ENCODE data around the gene BEST1.

Gene BEST1

DNA sequence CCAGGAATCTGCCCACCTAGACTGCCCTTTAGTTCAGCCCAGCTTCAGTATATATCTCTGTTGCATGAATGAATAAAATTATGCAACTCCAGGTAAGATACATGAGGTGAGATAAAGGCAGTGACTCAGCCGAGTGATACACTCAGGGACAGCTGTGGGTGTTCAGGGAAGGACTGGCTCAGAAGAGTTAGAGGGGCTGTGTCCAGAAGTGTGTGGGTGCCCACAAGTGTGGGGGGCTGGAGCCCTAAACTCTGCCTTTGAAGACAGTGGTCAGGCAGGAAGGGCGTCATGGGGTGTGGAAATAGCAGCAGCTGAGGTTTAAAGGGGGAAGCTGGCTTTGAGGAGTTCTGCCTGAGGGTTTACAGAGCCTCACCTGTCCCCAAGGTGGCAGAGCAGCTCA lies 9.0 kb downstream of the BEST1 start:
- no peak overlapping the region for H3K4me3 ChIP-seq (ENCODE audit: low read depth, low read length)
- H3K4me2 ChIP-seq (ENCODE audit: low read length) = no peak overlapping the region
- H4K12ac ChIP-seq (ENCODE audit: low read depth, low read length) = no peak overlapping the region
- H4K91ac ChIP-seq (ENCODE audit: low read depth, low read length) = no peak overlapping the region
- H3K14ac ChIP-seq (ENCODE audit: low read length) = no peak overlapping the region
- peaks cover 11% of the 10 kb centered on the region for H3K9me3 ChIP-seq (ENCODE audit: insufficient read depth, low read depth, low read length)
- no peak overlapping the region for H2AFZ ChIP-seq (ENCODE audit: insufficient read depth, low read length, poor library complexity)
- no peak overlapping the region for H3K27ac ChIP-seq (ENCODE audit: low read depth, low read length)
- H2AK5ac ChIP-seq (ENCODE audit: low read length) = no peak overlapping the region
- no peak overlapping the region for H3K18ac ChIP-seq (ENCODE audit: low read length)
- H2BK12ac ChIP-seq (ENCODE audit: low read length) = no peak overlapping the region
- no peak overlapping the region for H4K8ac ChIP-seq (ENCODE audit: low read depth, low read length)
- no peak overlapping the region for H3K9ac ChIP-seq (ENCODE audit: low read length)
- H3K79me1 ChIP-seq (ENCODE audit: low read length) = peaks cover 9% of the 10 kb centered on the region
- H3K79me2 ChIP-seq (ENCODE audit: control insufficient read depth, insufficient read depth, low read length, poor library complexity) = no peaks in the 10 kb centered on the region
- no peak overlapping the region for H2BK120ac ChIP-seq (ENCODE audit: insufficient read depth, low read length, poor library complexity)
- no peak overlapping the region for H2BK5ac ChIP-seq (ENCODE audit: low read depth, low read length, poor library complexity)
- H3K36me3 ChIP-seq (ENCODE audit: control insufficient read depth in 1 of 2, insufficient read depth in 2 of 2, low read length in 2 of 2) = peaks cover 9 to 13% of the 10 kb centered on the region in 2 experiments
- peaks cover 13% of the 10 kb centered on the region in 2 experiments for H3K4me1 ChIP-seq (ENCODE audit: control insufficient read depth in 1 of 2, insufficient read depth in 2 of 2, low read length in 2 of 2)
- WGBS (ENCODE audit: extremely low coverage, insufficient coverage, insufficient read length) = no CpG with 5 or more reads among the region's 2 CpGs
- H3K4ac ChIP-seq (ENCODE audit: low read depth, low read length) = no peak overlapping the region
- H3K23ac ChIP-seq (ENCODE audit: low read length) = no peak overlapping the region
- H3K27me3 ChIP-seq (ENCODE audit: insufficient read depth, low read length) = no peaks in the 10 kb centered on the region
- DNase-seq = peak in 1 of 2 donors; percentile 57

GRCh38 chr11:61959678-61960077 lies 9.5 kb downstream of the BEST1 start:
- Histone ChIP-seq H3K4ac (ENCODE audit: low read depth, low read length) (no peak overlapping the region), H4K12ac (ENCODE audit: low read depth, low read length) (no peak overlapping the region), H2AFZ (ENCODE audit: insufficient read depth, low read length, poor library complexity) (no peak overlapping the region), H3K27ac (ENCODE audit: low read depth, low read length) (no peak overlapping the region), H3K36me3 (ENCODE audit: control insufficient read depth in 1 of 2, insufficient read depth in 2 of 2, low read length in 2 of 2) (peaks cover 11 to 16% of the 10 kb centered on the region in 2 experiments), H3K79me2 (ENCODE audit: control insufficient read depth, insufficient read depth, low read length, poor library complexity) (no peaks in the 10 kb centered on the region), H4K91ac (ENCODE audit: low read depth, low read length) (no peak overlapping the region), H2BK120ac (ENCODE audit: insufficient read depth, low read length, poor library complexity) (no peak overlapping the region), H3K79me1 (ENCODE audit: low read length) (peaks cover 7% of the 10 kb centered on the region), H3K23ac (ENCODE audit: low read length) (no peak overlapping the region), H3K9ac (ENCODE audit: low read length) (no peak overlapping the region), H3K4me3 (ENCODE audit: low read depth, low read length) (no peak overlapping the region), H3K14ac (ENCODE audit: low read length) (no peak overlapping the region), H3K27me3 (ENCODE audit: insufficient read depth, low read length) (no peaks in the 10 kb centered on the region), H3K18ac (ENCODE audit: low read length) (no peak overlapping the region), H2BK12ac (ENCODE audit: low read length) (no peak overlapping the region), H2BK5ac (ENCODE audit: low read depth, low read length, poor library complexity) (no peak overlapping the region), H2AK5ac (ENCODE audit: low read length) (no peak overlapping the region), H3K4me2 (ENCODE audit: low read length) (no peak overlapping the region), H3K4me1 (ENCODE audit: control insufficient read depth in 1 of 2, insufficient read depth in 2 of 2, low read length in 2 of 2) (peaks cover 11% of the 10 kb centered on the region in 2 experiments), H4K8ac (ENCODE audit: low read depth, low read length) (no peak overlapping the region), H3K9me3 (ENCODE audit: insufficient read depth, low read depth, low read length) (peaks cover 11% of the 10 kb centered on the region)
- no peak for DNase-seq
- no CpG with 5 or more reads among the region's 6 CpGs for WGBS (ENCODE audit: extremely low coverage, insufficient coverage, insufficient read length)

DNA sequence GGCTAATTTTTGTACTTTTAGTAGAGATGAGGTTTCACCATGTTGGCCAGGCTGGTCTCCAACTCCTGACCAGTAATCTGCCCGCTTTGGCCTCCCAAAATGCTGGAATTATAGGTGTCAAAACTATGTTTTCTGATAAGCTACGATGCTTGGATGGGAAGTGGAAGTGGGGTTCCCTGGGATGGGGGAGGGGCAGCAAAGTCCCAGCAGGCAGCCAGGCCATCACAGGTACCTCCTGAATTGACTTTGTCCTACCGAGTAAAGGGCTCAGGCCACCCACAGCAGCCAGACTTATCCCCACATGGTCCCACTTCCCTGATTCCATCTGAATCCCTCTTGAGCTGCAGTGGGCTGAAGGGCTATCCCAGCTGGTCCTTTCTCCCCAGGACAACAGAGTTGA lies 10.4 kb downstream of the BEST1 start:
- H4K12ac ChIP-seq (ENCODE audit: low read depth, low read length) = no peak overlapping the region
- no peak overlapping the region for H3K18ac ChIP-seq (ENCODE audit: low read length)
- no peak overlapping the region for H3K4ac ChIP-seq (ENCODE audit: low read depth, low read length)
- H2BK12ac ChIP-seq (ENCODE audit: low read length) = no peak overlapping the region
- no peak overlapping the region for H3K4me3 ChIP-seq (ENCODE audit: low read depth, low read length)
- H3K79me2 ChIP-seq (ENCODE audit: control insufficient read depth, insufficient read depth, low read length, poor library complexity) = no peaks in the 10 kb centered on the region
- no peak overlapping the region for H4K91ac ChIP-seq (ENCODE audit: low read depth, low read length)
- DNase-seq = no peak
- H3K27me3 ChIP-seq (ENCODE audit: insufficient read depth, low read length) = no peaks in the 10 kb centered on the region
- H3K23ac ChIP-seq (ENCODE audit: low read length) = no peak overlapping the region
- H3K9me3 ChIP-seq (ENCODE audit: insufficient read depth, low read depth, low read length) = peaks cover 11% of the 10 kb centered on the region
- H3K79me1 ChIP-seq (ENCODE audit: low read length) = peaks cover 2% of the 10 kb centered on the region
- H3K36me3 ChIP-seq (ENCODE audit: control insufficient read depth in 1 of 2, insufficient read depth in 2 of 2, low read length in 2 of 2) = peaks cover 14 to 24% of the 10 kb centered on the region in 2 experiments
- H3K9ac ChIP-seq (ENCODE audit: low read length) = no peak overlapping the region
- H3K4me2 ChIP-seq (ENCODE audit: low read length) = no peak overlapping the region
- no CpG with 5 or more reads among the region's 3 CpGs for WGBS (ENCODE audit: extremely low coverage, insufficient coverage, insufficient read length)
- no peak overlapping the region for H2AK5ac ChIP-seq (ENCODE audit: low read length)
- H2BK120ac ChIP-seq (ENCODE audit: insufficient read depth, low read length, poor library complexity) = no peak overlapping the region
- H3K27ac ChIP-seq (ENCODE audit: low read depth, low read length) = no peak overlapping the region
- no peak overlapping the region for H2BK5ac ChIP-seq (ENCODE audit: low read depth, low read length, poor library complexity)
- H2AFZ ChIP-seq (ENCODE audit: insufficient read depth, low read length, poor library complexity) = no peak overlapping the region
- peaks cover 3 to 4% of the 10 kb centered on the region in 2 experiments for H3K4me1 ChIP-seq (ENCODE audit: control insufficient read depth in 1 of 2, insufficient read depth in 2 of 2, low read length in 2 of 2)
- H4K8ac ChIP-seq (ENCODE audit: low read depth, low read length) = no peak overlapping the region
- no peak overlapping the region for H3K14ac ChIP-seq (ENCODE audit: low read length)

DNA sequence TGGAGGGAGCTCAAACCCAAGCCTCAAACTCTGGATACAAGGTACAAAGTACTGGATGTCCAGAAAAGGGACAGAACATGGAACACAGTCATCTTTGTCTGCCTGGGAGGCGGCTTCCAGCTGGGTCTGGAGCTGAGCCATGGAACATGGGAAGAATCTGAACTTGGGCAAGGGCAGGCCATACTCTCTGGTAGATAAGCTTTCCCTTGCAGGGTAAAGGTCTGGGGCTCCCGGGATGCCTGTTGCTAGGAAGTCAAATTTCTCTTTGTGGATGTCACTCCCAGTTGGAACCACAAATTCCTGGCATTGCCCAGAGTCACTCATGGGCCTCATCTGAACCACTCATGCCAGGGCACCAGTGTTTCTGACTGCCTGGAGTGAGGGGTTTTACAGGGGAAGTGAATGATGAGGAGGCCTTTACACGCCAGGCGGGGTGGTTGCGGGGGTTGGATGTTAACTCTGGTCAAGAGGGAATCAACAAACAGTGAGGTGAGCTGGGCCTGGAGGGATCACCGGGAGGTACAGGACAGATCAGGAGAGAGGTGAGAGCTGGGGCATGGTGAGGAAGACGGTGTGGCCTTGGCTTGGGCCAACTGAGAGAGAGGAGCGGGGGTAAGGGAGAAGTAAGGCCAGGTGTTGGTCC lies 11.5 kb downstream of the BEST1 start:
- no peak overlapping the region for H2AK5ac ChIP-seq (ENCODE audit: low read length)
- H3K14ac ChIP-seq (ENCODE audit: low read length) = no peak overlapping the region
- no peak overlapping the region for H2BK5ac ChIP-seq (ENCODE audit: low read depth, low read length, poor library complexity)
- H4K91ac ChIP-seq (ENCODE audit: low read depth, low read length) = no peak overlapping the region
- WGBS (ENCODE audit: extremely low coverage, insufficient coverage, insufficient read length) = no CpG with 5 or more reads among the region's 8 CpGs
- no peaks in the 10 kb centered on the region for H3K4me1 ChIP-seq (ENCODE audit: control insufficient read depth in 1 of 2, insufficient read depth in 2 of 2, low read length in 2 of 2)
- H3K9me3 ChIP-seq (ENCODE audit: insufficient read depth, low read depth, low read length) = peaks cover 5% of the 10 kb centered on the region
- peaks cover 2% of the 10 kb centered on the region for H3K79me2 ChIP-seq (ENCODE audit: control insufficient read depth, insufficient read depth, low read length, poor library complexity)
- peaks cover under 1% of the 10 kb centered on the region for H3K79me1 ChIP-seq (ENCODE audit: low read length)
- H4K8ac ChIP-seq (ENCODE audit: low read depth, low read length) = no peak overlapping the region
- H2BK12ac ChIP-seq (ENCODE audit: low read length) = no peak overlapping the region
- peak; percentile 26 to 31 for DNase-seq
- no peak overlapping the region for H3K9ac ChIP-seq (ENCODE audit: low read length)
- H3K18ac ChIP-seq (ENCODE audit: low read length) = no peak overlapping the region
- H3K4ac ChIP-seq (ENCODE audit: low read depth, low read length) = no peak overlapping the region
- peaks cover 16 to 24% of the 10 kb centered on the region in 2 experiments for H3K36me3 ChIP-seq (ENCODE audit: control insufficient read depth in 1 of 2, insufficient read depth in 2 of 2, low read length in 2 of 2)
- H4K12ac ChIP-seq (ENCODE audit: low read depth, low read length) = no peak overlapping the region
- H3K4me2 ChIP-seq (ENCODE audit: low read length) = no peak overlapping the region
- no peak overlapping the region for H2BK120ac ChIP-seq (ENCODE audit: insufficient read depth, low read length, poor library complexity)
- no peak overlapping the region for H2AFZ ChIP-seq (ENCODE audit: insufficient read depth, low read length, poor library complexity)
- no peak overlapping the region for H3K4me3 ChIP-seq (ENCODE audit: low read depth, low read length)
- H3K27me3 ChIP-seq (ENCODE audit: insufficient read depth, low read length) = no peaks in the 10 kb centered on the region
- H3K27ac ChIP-seq (ENCODE audit: low read depth, low read length) = no peak overlapping the region
- no peak overlapping the region for H3K23ac ChIP-seq (ENCODE audit: low read length)
